IMR-90 (cell line): ENCODE data around the gene LUZP2.

Source experiments
- BHLHE40 ChIP-seq: fragments of 150-350 bp; IDR thresholded peaks from 2 replicates; pipeline ENCODE4 v1.6.1; 2016; ENCODE audit warnings: mild to moderate bottlenecking, low read depth, low read length
- CEBPB ChIP-seq: IDR thresholded peaks from 2 replicates; pipeline ENCODE4 v1.6.1; 2012; ENCODE audit warnings: low read depth, low read length, improper control_type of control experiment
- ELK1 ChIP-seq: fragments of 150-350 bp; IDR thresholded peaks from 2 replicates; pipeline ENCODE4 v1.6.1; 2016; ENCODE audit warnings: low read depth, mild to moderate bottlenecking, low read length, moderate library complexity, borderline replicate concordance
- MAFK ChIP-seq: IDR thresholded peaks from 2 replicates; pipeline ENCODE4 v1.6.1; 2012; ENCODE audit warnings: low read depth, low read length, improper control_type of control experiment
- MXI1 ChIP-seq: IDR thresholded peaks from 2 replicates; pipeline ENCODE4 v1.6.1; 2012; ENCODE audit warnings: low read depth, mild to moderate bottlenecking, low read length, moderate library complexity, borderline replicate concordance
- POLR2A ChIP-seq: IDR thresholded peaks from 2 replicates; pipeline ENCODE4 v1.6.1; 2012; ENCODE audit warnings: mild to moderate bottlenecking, low read depth, low read length
- RAD21 ChIP-seq: IDR thresholded peaks from 2 replicates; pipeline ENCODE4 v1.6.1; 2012; ENCODE audit warnings: low read length, improper control_type of control experiment
- SMC3 ChIP-seq: fragments of 150-350 bp; IDR thresholded peaks from 2 replicates; pipeline ENCODE4 v1.6.1; 2016; ENCODE audit warnings: low read depth, mild to moderate bottlenecking, antibody characterized with exemption, low read length, moderate library complexity
- USF2 ChIP-seq: fragments of 150-350 bp; IDR thresholded peaks from 2 replicates; pipeline ENCODE4 v1.6.1; 2017; ENCODE audit warnings: mild to moderate bottlenecking, antibody characterized with exemption, low read length, low read depth
- TF ChIP-seq, protein P1 (sequence below): conservative IDR thresholded peaks from 2 replicates; pipeline ENCODE4 v1.5.1; 2012; ENCODE audit warnings: mild to moderate bottlenecking, low read depth, low read length, improper control_type of control experiment

DNA sequence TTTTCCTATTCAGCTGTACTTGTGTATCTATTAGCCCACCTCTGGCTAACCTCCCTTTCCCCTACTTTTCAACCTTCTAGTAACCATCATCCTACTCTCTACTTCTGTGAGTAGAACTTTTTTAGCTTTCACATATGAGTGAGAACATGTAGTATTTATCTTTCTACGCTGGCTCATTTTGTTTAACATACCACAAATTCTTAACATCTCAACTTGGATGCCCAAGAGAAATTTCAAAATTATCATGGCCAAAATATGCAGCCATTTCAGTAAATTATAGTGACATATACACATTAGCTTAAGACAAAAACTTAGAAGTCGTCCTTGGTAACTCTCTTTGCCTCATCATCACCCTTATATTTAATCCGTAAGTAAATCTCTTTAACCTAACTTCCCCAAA lies 34.7 kb downstream of the LUZP2 start:
- TF ChIP-seq POLR2A (no peak), RAD21 (no peak), MXI1 (no peak), SMC3 (no peak), ELK1 (no peak), CEBPB (no peak), BHLHE40 (no peak), MAFK (no peak), USF2 (no peak)
- TF ChIP-seq, protein P1, sequence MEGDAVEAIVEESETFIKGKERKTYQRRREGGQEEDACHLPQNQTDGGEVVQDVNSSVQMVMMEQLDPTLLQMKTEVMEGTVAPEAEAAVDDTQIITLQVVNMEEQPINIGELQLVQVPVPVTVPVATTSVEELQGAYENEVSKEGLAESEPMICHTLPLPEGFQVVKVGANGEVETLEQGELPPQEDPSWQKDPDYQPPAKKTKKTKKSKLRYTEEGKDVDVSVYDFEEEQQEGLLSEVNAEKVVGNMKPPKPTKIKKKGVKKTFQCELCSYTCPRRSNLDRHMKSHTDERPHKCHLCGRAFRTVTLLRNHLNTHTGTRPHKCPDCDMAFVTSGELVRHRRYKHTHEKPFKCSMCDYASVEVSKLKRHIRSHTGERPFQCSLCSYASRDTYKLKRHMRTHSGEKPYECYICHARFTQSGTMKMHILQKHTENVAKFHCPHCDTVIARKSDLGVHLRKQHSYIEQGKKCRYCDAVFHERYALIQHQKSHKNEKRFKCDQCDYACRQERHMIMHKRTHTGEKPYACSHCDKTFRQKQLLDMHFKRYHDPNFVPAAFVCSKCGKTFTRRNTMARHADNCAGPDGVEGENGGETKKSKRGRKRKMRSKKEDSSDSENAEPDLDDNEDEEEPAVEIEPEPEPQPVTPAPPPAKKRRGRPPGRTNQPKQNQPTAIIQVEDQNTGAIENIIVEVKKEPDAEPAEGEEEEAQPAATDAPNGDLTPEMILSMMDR = no peak
